ENCODE measurements around the gene GOLGA7B.

GOLGA7B gene

GRCh38 chr10:97907830-97908229 lies 58.2 kb downstream of the GOLGA7B start:
- H3K9me3 Mint-ChIP-seq = no peaks in the 10 kb centered on the region
- H3K4me3 Mint-ChIP-seq = no peak overlapping the region
- no peak overlapping the region for H3K27ac Mint-ChIP-seq
- H3K4me1 Mint-ChIP-seq (ENCODE audit: low read depth) = no peaks in the 10 kb centered on the region
- H3K36me3 Mint-ChIP-seq (ENCODE audit: low read depth) = no peaks in the 10 kb centered on the region
- peaks cover 13% of the 10 kb centered on the region for H3K27me3 Mint-ChIP-seq

GRCh38 chr10:97910661-97911060 lies 61.0 kb downstream of the GOLGA7B start:
- H3K36me3 Mint-ChIP-seq (ENCODE audit: low read depth) = no peaks in the 10 kb centered on the region
- no peaks in the 10 kb centered on the region for H3K9me3 Mint-ChIP-seq
- no peaks in the 10 kb centered on the region for H3K4me1 Mint-ChIP-seq (ENCODE audit: low read depth)
- H3K27ac Mint-ChIP-seq = no peak overlapping the region
- H3K4me3 Mint-ChIP-seq = no peak overlapping the region
- H3K27me3 Mint-ChIP-seq = peaks cover 10% of the 10 kb centered on the region

GRCh38 chr10:97911217-97911616 lies 61.6 kb downstream of the GOLGA7B start:
- no peaks in the 10 kb centered on the region for H3K9me3 Mint-ChIP-seq
- no peaks in the 10 kb centered on the region for H3K36me3 Mint-ChIP-seq (ENCODE audit: low read depth)
- H3K4me1 Mint-ChIP-seq (ENCODE audit: low read depth) = no peaks in the 10 kb centered on the region
- peaks cover 15% of the 10 kb centered on the region for H3K27me3 Mint-ChIP-seq
- H3K27ac Mint-ChIP-seq = no peak overlapping the region
- no peak overlapping the region for H3K4me3 Mint-ChIP-seq

GRCh38 chr10:97913193-97913592 lies 63.5 kb downstream of the GOLGA7B start:
- peaks cover 12% of the 10 kb centered on the region for H3K27me3 Mint-ChIP-seq
- H3K4me1 Mint-ChIP-seq (ENCODE audit: low read depth) = no peaks in the 10 kb centered on the region
- H3K9me3 Mint-ChIP-seq = no peaks in the 10 kb centered on the region
- H3K4me3 Mint-ChIP-seq = no peak overlapping the region
- no peaks in the 10 kb centered on the region for H3K36me3 Mint-ChIP-seq (ENCODE audit: low read depth)
- H3K27ac Mint-ChIP-seq = no peak overlapping the region

GRCh38 chr10:97913614-97914013 lies 64.0 kb downstream of the GOLGA7B start:
- Mint-ChIP-seq H3K27ac (no peak overlapping the region), H3K4me3 (no peak overlapping the region), H3K4me1 (ENCODE audit: low read depth) (no peaks in the 10 kb centered on the region), H3K27me3 (peaks cover 12% of the 10 kb centered on the region), H3K9me3 (no peaks in the 10 kb centered on the region), H3K36me3 (ENCODE audit: low read depth) (no peaks in the 10 kb centered on the region)

GRCh38 chr10:97914171-97914836 lies 64.7 kb downstream of the GOLGA7B start:
- Mint-ChIP-seq H3K4me3 (no peak overlapping the region), H3K4me1 (ENCODE audit: low read depth) (no peaks in the 10 kb centered on the region), H3K27ac (no peak overlapping the region), H3K36me3 (ENCODE audit: low read depth) (no peaks in the 10 kb centered on the region), H3K27me3 (peaks cover 12% of the 10 kb centered on the region), H3K9me3 (no peaks in the 10 kb centered on the region)

GRCh38 chr10:97914837-97915211 lies 65.2 kb downstream of the GOLGA7B start:
- Mint-ChIP-seq H3K4me1 (ENCODE audit: low read depth) (no peaks in the 10 kb centered on the region), H3K27ac (no peak overlapping the region), H3K4me3 (no peak overlapping the region), H3K36me3 (ENCODE audit: low read depth) (no peaks in the 10 kb centered on the region), H3K27me3 (peaks cover 12% of the 10 kb centered on the region), H3K9me3 (no peaks in the 10 kb centered on the region)

- no peak overlapping the region for H3K4me3 Mint-ChIP-seq
- H3K27ac Mint-ChIP-seq = no peak overlapping the region
- no peaks in the 10 kb centered on the region for H3K9me3 Mint-ChIP-seq
These were observed 65.9 kb downstream of the GOLGA7B start for GRCh38 chr10:97915346-97916131.

GRCh38 chr10:97916586-97916985 lies 66.9 kb downstream of the GOLGA7B start:
- H3K27me3 Mint-ChIP-seq = peaks cover 12% of the 10 kb centered on the region
- no peaks in the 10 kb centered on the region for H3K36me3 Mint-ChIP-seq (ENCODE audit: low read depth)
- no peak overlapping the region for H3K4me3 Mint-ChIP-seq
- H3K9me3 Mint-ChIP-seq = no peaks in the 10 kb centered on the region
- no peaks in the 10 kb centered on the region for H3K4me1 Mint-ChIP-seq (ENCODE audit: low read depth)
- no peak overlapping the region for H3K27ac Mint-ChIP-seq

More at GRCh38 chr10:97915346-97916131, 65.9 kb downstream of the GOLGA7B start:
- no peaks in the 10 kb centered on the region for H3K4me1 Mint-ChIP-seq (ENCODE audit: low read depth)
- no peaks in the 10 kb centered on the region for H3K36me3 Mint-ChIP-seq (ENCODE audit: low read depth)
- H3K27me3 Mint-ChIP-seq = peaks cover 12% of the 10 kb centered on the region

GRCh38 chr10:97919012-97919411 lies 69.4 kb downstream of the GOLGA7B start:
- Mint-ChIP-seq H3K9me3 (no peaks in the 10 kb centered on the region), H3K27me3 (peaks cover 10% of the 10 kb centered on the region), H3K4me3 (no peak overlapping the region), H3K27ac (no peak overlapping the region), H3K4me1 (ENCODE audit: low read depth) (no peaks in the 10 kb centered on the region), H3K36me3 (ENCODE audit: low read depth) (no peaks in the 10 kb centered on the region)

GRCh38 chr10:97920865-97921264 lies 71.2 kb downstream of the GOLGA7B start:
- Mint-ChIP-seq H3K9me3 (no peaks in the 10 kb centered on the region), H3K27me3 (peaks cover 24% of the 10 kb centered on the region), H3K4me1 (ENCODE audit: low read depth) (no peaks in the 10 kb centered on the region), H3K4me3 (no peak overlapping the region), H3K27ac (no peak overlapping the region), H3K36me3 (ENCODE audit: low read depth) (no peaks in the 10 kb centered on the region)

All from stimulated activated naive CD8-positive, alpha-beta T cell treated with anti-CD3 and anti-CD28 coated beads, Interleukin-15, Interleukin-2, amounts not matched to agents 100 ng/mL and 50 ng/mL, for 24 hours (primary cell).